Neutrophil (primary cell): ENCODE data around the gene RASD1.

Source experiments
- H3K27ac ChIP-seq: fragments of 200-600 bp; sonication (generic); 2 replicates; pipeline ENCODE4 v1.5.1; 2016; ENCODE audit warnings: mild to moderate bottlenecking, moderate library complexity
- H3K27me3 ChIP-seq: fragments of 200-600 bp; sonication (generic); 2 replicates; pipeline ENCODE4 v1.6.0; 2016; ENCODE audit warnings: mild to moderate bottlenecking
- H3K36me3 ChIP-seq: fragments of 200-600 bp; sonication (generic); 2 replicates; pipeline ENCODE4 v1.5.1; 2017
- H3K4me1 ChIP-seq, 2 experiments: fragments of 200-600 bp in 1 of 2; sonication (generic) in 1 of 2; 1 replicate in 1 of 2; 2 replicates in 1 of 2; pipeline versions ENCODE4 v1.5.1 to v1.6.1; 2013 to 2016; ENCODE audit warnings: low read depth in 1 of 2, low read length in 1 of 2, mild to moderate bottlenecking in 1 of 2, moderate library complexity in 1 of 2; ENCODE audit not compliant: control insufficient read depth in 1 of 2, insufficient read depth in 1 of 2
- H3K4me3 ChIP-seq, 2 experiments: fragments of 200-600 bp in 1 of 2; sonication (generic) in 1 of 2; 1 replicate in 1 of 2; 2 replicates in 1 of 2; pipeline ENCODE4 v1.5.1; 2013 to 2016; ENCODE audit warnings: low read depth in 1 of 2, low read length in 1 of 2, mild to moderate bottlenecking in 1 of 2, moderate library complexity in 1 of 2
- H3K9me3 ChIP-seq: fragments of 200-600 bp; sonication (generic); 2 replicates; pipeline ENCODE4 v1.5.1; 2016
- CTCF ChIP-seq: fragments of 200-600 bp; sonication (generic); IDR thresholded peaks from 2 replicates; pipeline ENCODE4 v1.5.1; 2016; ENCODE audit warnings: antibody characterized with exemption

Gene RASD1

GRCh38 chr17:17514361-17514992, 18.3 kb upstream of the RASD1 start:
- no peaks in the 10 kb centered on the region for H3K36me3 ChIP-seq
- H3K27me3 ChIP-seq, result no peaks in the 10 kb centered on the region
- H3K27ac ChIP-seq, result no peak overlapping the region
- no peak overlapping the region for H3K4me3 ChIP-seq
- no peak for TF ChIP-seq CTCF
- H3K9me3 ChIP-seq, result no peaks in the 10 kb centered on the region
- no peaks in the 10 kb centered on the region for H3K4me1 ChIP-seq

GRCh38 chr17:17513626-17514025, 17.4 kb upstream of the RASD1 start:
- no peaks in the 10 kb centered on the region for H3K4me1 ChIP-seq
- no peak overlapping the region for H3K27ac ChIP-seq
- no peak for TF ChIP-seq CTCF
- no peaks in the 10 kb centered on the region for H3K36me3 ChIP-seq
- no peak overlapping the region for H3K4me3 ChIP-seq
- no peaks in the 10 kb centered on the region for H3K9me3 ChIP-seq
- H3K27me3 ChIP-seq, result no peaks in the 10 kb centered on the region

GRCh38 chr17:17512866-17513265, 16.7 kb upstream of the RASD1 start:
- no peaks in the 10 kb centered on the region for H3K36me3 ChIP-seq
- TF ChIP-seq CTCF, result no peak
- no peaks in the 10 kb centered on the region for H3K27me3 ChIP-seq
- H3K27ac ChIP-seq, result no peak overlapping the region
- H3K4me3 ChIP-seq, result no peak overlapping the region
- no peaks in the 10 kb centered on the region for H3K9me3 ChIP-seq
- no peaks in the 10 kb centered on the region for H3K4me1 ChIP-seq

- no peaks in the 10 kb centered on the region for H3K36me3 ChIP-seq
- H3K27ac ChIP-seq, result no peak overlapping the region
- H3K4me1 ChIP-seq, result no peaks in the 10 kb centered on the region
- no peak for TF ChIP-seq CTCF
- no peaks in the 10 kb centered on the region for H3K9me3 ChIP-seq
- H3K27me3 ChIP-seq, result no peaks in the 10 kb centered on the region
- no peak overlapping the region for H3K4me3 ChIP-seq
Measured at GRCh38 chr17:17511881-17512858, 16.0 kb upstream of the RASD1 start.

GRCh38 chr17:17511293-17511741, 15.1 kb upstream of the RASD1 start:
- Histone ChIP-seq H3K27ac (no peak overlapping the region), H3K9me3 (no peaks in the 10 kb centered on the region), H3K4me1 (no peaks in the 10 kb centered on the region), H3K4me3 (no peak overlapping the region), H3K36me3 (no peaks in the 10 kb centered on the region), H3K27me3 (no peaks in the 10 kb centered on the region)
- TF ChIP-seq CTCF, result no peak
